Activated naive CD8-positive, alpha-beta T cell treated with anti-CD3 and anti-CD28 coated beads, Interleukin-2, amount 10 ng/mL, durations not matched to agents 7 days and 5 days (primary cell): ENCODE measurements around the gene AGER. TPM values are rescaled to one million over a fixed set of nuclear protein-coding genes. Genes with fewer than 3 reads are reported as not detected.
A peak's percentile ranks its signal among the peaks of the same experiment; 100 is the strongest.
"Not testable (repeated sequence)": the region's sequence is repeated elsewhere in the genome, so short reads cannot be mapped to it uniquely, and the experiment has no call there.

Experiments
- ATAC-seq: fragments of 150-1000 bp; cut with Tn5 transposase; one replicate; pipeline ENCODE4 v1.10.0; 2021; ENCODE audit warnings: low read depth, moderate library complexity
- POLR2A ChIA-PET: fragments of 350-600 bp; sonication (Branson Sonifier 250); formaldehyde crosslinking; loops from one replicate; lab custom pipeline; 2021; ENCODE audit warnings: antibody characterized with exemption; lab: Charles Lee
- DNase-seq: peaks from one replicate; pipeline ENCODE4 v3.0.0; 2021
- H3K27ac Mint-ChIP-seq: one replicate; pipeline ENCODE4 v1.8.0; 2022; ENCODE audit warnings: mild to moderate bottlenecking, mixed read lengths
- H3K27me3 Mint-ChIP-seq: one replicate; pipeline ENCODE4 v1.8.0; 2022; ENCODE audit warnings: mild to moderate bottlenecking, moderate library complexity, mixed read lengths
- H3K36me3 Mint-ChIP-seq: one replicate; pipeline ENCODE4 v1.8.0; 2021; ENCODE audit warnings: mild to moderate bottlenecking, mixed read lengths
- H3K4me1 Mint-ChIP-seq: one replicate; pipeline ENCODE4 v1.8.0; 2021; ENCODE audit warnings: mixed read lengths
- H3K4me3 Mint-ChIP-seq: one replicate; pipeline ENCODE4 v1.8.0; 2022; ENCODE audit warnings: mild to moderate bottlenecking, moderate library complexity, mixed read lengths
- H3K9me3 Mint-ChIP-seq: one replicate; pipeline ENCODE4 v1.8.0; 2021; ENCODE audit warnings: mixed read lengths
- total RNA-seq, 2 experiments: library from RNA; stranded (reverse); gene quantifications; one replicate each; pipeline ENCODE4 v1.2.3, GENCODE V29; 2021

Gene AGER
- total RNA-seq, 2 experiments from 2014 or later: 47.4 to 52.3 TPM

- DNase-seq: no peak
- Mint-ChIP-seq H3K27me3 (peaks cover 22% of the 10 kb centered on the region), H3K4me3 (peak overlapping the region; percentile 38), H3K27ac (peak overlapping the region; percentile 94), H3K36me3 (peaks cover 10% of the 10 kb centered on the region), H3K4me1 (peaks cover 40% of the 10 kb centered on the region), H3K9me3 (no peaks in the 10 kb centered on the region)
- POLR2A ChIA-PET: interaction anchor here (1.0 kb wide), 1 partner anchor 43 kb away, joined by 3 read pairs; no protein-coding TSS in a partner anchor
- ATAC-seq: no peak
These were observed 31.1 kb downstream of the AGER start for GRCh38 chr6:32152769-32153563.

GRCh38 chr6:32151863-32152768 is 31.9 kb downstream of the AGER start, which contains the start of gene PRRT1:
Gene PRRT1, minus strand, starts transcription at chr6:32151939. Its CDS starts 112 bp downstream, at chr6:32151827.
- POLR2A ChIA-PET: no interaction called here
- Mint-ChIP-seq H3K4me3 (peak within 1 kb of the TSS; percentile 67), H3K36me3 (peaks cover 3% of the 10 kb centered on the region), H3K27ac (peak within 1 kb of the TSS; percentile 74), H3K4me1 (peaks cover 40% of the 10 kb centered on the region), H3K27me3 (peaks cover 30% of the 10 kb centered on the region), H3K9me3 (no peaks in the 10 kb centered on the region)
- no peak for DNase-seq
- no peak for ATAC-seq

GRCh38 chr6:32151181-32151862 is 32.7 kb downstream of the AGER start:
- H3K36me3 Mint-ChIP-seq: peaks cover 3% of the 10 kb centered on the region
- POLR2A ChIA-PET: no interaction called here
- peaks cover 38% of the 10 kb centered on the region for H3K27me3 Mint-ChIP-seq
- peak overlapping the region; percentile 74 for H3K27ac Mint-ChIP-seq
- peaks cover 40% of the 10 kb centered on the region for H3K4me1 Mint-ChIP-seq
- H3K4me3 Mint-ChIP-seq: peak overlapping the region; percentile 67
- no peak for ATAC-seq
- DNase-seq: no peak
- no peaks in the 10 kb centered on the region for H3K9me3 Mint-ChIP-seq

GRCh38 chr6:32149932-32150870 is 33.9 kb downstream of the AGER start:
- POLR2A ChIA-PET: interaction anchor here (0.5 to 1.3 kb wide), 2 partner anchors 21 to 40 kb away, joined by 3 read pairs; partner anchors contain the start of gene PBX2
- Mint-ChIP-seq H3K27ac (peak overlapping the region; percentile 59), H3K4me3 (peak overlapping the region; percentile 29), H3K27me3 (peaks cover 43% of the 10 kb centered on the region), H3K9me3 (no peaks in the 10 kb centered on the region), H3K36me3 (peaks cover 3% of the 10 kb centered on the region), H3K4me1 (peaks cover 34% of the 10 kb centered on the region)
- no peak for ATAC-seq
- DNase-seq: no peak

- DNase-seq: no peak
- Mint-ChIP-seq H3K27ac (peak overlapping the region; percentile 67), H3K4me1 (peaks cover 32% of the 10 kb centered on the region), H3K4me3 (peak overlapping the region; percentile 77), H3K9me3 (no peaks in the 10 kb centered on the region), H3K27me3 (peaks cover 43% of the 10 kb centered on the region), H3K36me3 (peaks cover 2% of the 10 kb centered on the region)
- ATAC-seq: no peak
- POLR2A ChIA-PET: interaction anchor here (0.5 to 1.3 kb wide), 2 partner anchors 20 to 41 kb away, joined by 3 read pairs; partner anchors contain the start of gene PBX2
These were observed 34.8 kb downstream of the AGER start for GRCh38 chr6:32149092-32149755.

GRCh38 chr6:32148289-32149091 is 35.6 kb downstream of the AGER start:
- peak overlapping the region; percentile 77 for H3K4me3 Mint-ChIP-seq
- DNase-seq (peak; percentile 78), ATAC-seq (peak; percentile 43)
- H3K4me1 Mint-ChIP-seq: peaks cover 30% of the 10 kb centered on the region
- no peaks in the 10 kb centered on the region for H3K9me3 Mint-ChIP-seq
- peak overlapping the region; percentile 67 for H3K27ac Mint-ChIP-seq
- POLR2A ChIA-PET: interaction anchor here (0.8 to 1.3 kb wide), 2 partner anchors 41 to 47 kb away, joined by 3 read pairs; partner anchors contain the start of gene PBX2
- H3K27me3 Mint-ChIP-seq: peaks cover 43% of the 10 kb centered on the region
- H3K36me3 Mint-ChIP-seq: no peaks in the 10 kb centered on the region

GRCh38 chr6:32147401-32148132 is 36.5 kb downstream of the AGER start:
- H3K36me3 Mint-ChIP-seq: no peaks in the 10 kb centered on the region

GRCh38 chr6:32146687-32147086 is 37.4 kb downstream of the AGER start:
- Mint-ChIP-seq H3K36me3 (no peaks in the 10 kb centered on the region), H3K27ac (no peak overlapping the region), H3K4me1 (peaks cover 22% of the 10 kb centered on the region), H3K27me3 (peaks cover 43% of the 10 kb centered on the region), H3K4me3 (no peak overlapping the region), H3K9me3 (no peaks in the 10 kb centered on the region)
- DNase-seq (no peak), ATAC-seq (no peak)
- POLR2A ChIA-PET: no interaction called here

More at GRCh38 chr6:32147401-32148132, 36.5 kb downstream of the AGER start:
- Mint-ChIP-seq H3K9me3 (no peaks in the 10 kb centered on the region), H3K4me1 (peaks cover 26% of the 10 kb centered on the region), H3K4me3 (no peak overlapping the region), H3K27ac (no peak overlapping the region), H3K27me3 (peaks cover 43% of the 10 kb centered on the region)
- no peak for ATAC-seq
- no peak for DNase-seq
- POLR2A ChIA-PET: no interaction called here

- Mint-ChIP-seq H3K36me3 (no peaks in the 10 kb centered on the region), H3K27me3 (peaks cover 41% of the 10 kb centered on the region), H3K27ac (no peak overlapping the region), H3K4me3 (no peak overlapping the region), H3K4me1 (peaks cover 20% of the 10 kb centered on the region), H3K9me3 (no peaks in the 10 kb centered on the region)
- POLR2A ChIA-PET: no interaction called here
- no peak for ATAC-seq
- DNase-seq: no peak
These were observed 37.8 kb downstream of the AGER start for GRCh38 chr6:32146287-32146686.

GRCh38 chr6:32144238-32144637 is 39.8 kb downstream of the AGER start:
- H3K4me3 Mint-ChIP-seq, POLR2A ChIA-PET, H3K27ac Mint-ChIP-seq, H3K9me3 Mint-ChIP-seq, H3K36me3 Mint-ChIP-seq, DNase-seq, ATAC-seq: not testable (repeated sequence)
- H3K4me1 Mint-ChIP-seq: peaks cover 11% of the 10 kb centered on the region
- peaks cover 35% of the 10 kb centered on the region for H3K27me3 Mint-ChIP-seq
